ENCODE results near the gene RBP4.

Gene RBP4

GRCh38 chr10:93595378-93596161, 5.5 kb downstream of the RBP4 start:
- no peak for DNase-seq (ENCODE audit: low spot score)

GRCh38 chr10:93594518-93594917, 6.5 kb downstream of the RBP4 start:
- DNase-seq (ENCODE audit: low spot score) = no peak

GRCh38 chr10:93593749-93594148, 7.3 kb downstream of the RBP4 start:
- DNase-seq (ENCODE audit: low spot score) = no peak

GRCh38 chr10:93593254-93593653, 7.8 kb downstream of the RBP4 start:
- no peak for DNase-seq (ENCODE audit: low spot score)

DNA sequence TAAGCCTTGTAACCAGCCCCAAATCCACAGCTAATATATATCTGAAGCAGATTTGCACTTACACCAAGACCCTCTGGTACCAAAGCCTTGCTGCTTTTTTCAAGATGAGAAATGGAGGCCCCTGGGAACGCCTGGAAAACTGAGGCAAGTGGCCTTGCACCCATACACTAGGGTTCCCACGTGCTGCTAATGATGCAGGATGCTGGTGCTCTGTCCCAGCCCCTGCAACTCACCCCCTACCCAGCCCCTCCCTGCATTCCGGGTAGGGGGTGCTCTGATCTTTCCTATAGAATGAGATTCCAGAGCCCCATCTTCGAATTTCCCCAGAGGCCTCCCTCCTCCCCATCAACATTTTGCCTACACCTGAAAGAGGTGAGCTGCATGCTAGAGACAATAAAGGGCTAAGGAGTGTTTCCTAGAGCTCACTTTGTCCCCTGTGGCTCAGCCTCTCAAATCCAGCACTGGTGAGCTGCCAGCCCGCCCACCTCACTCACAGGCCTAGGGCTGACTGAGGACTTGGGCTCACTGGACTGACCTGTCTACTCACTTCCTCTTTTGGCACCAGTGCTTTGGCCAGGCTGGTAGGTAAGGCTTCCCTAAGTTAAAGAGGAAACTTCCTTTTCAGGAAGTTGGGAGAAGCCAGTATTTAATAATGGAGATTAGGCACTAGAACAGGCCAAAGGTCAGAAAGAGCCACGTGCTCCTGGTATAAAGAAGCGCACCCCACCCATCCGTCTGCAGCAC, 9.8 kb downstream of the RBP4 start:
- DNase-seq (ENCODE audit: low spot score) = no peak

DNA sequence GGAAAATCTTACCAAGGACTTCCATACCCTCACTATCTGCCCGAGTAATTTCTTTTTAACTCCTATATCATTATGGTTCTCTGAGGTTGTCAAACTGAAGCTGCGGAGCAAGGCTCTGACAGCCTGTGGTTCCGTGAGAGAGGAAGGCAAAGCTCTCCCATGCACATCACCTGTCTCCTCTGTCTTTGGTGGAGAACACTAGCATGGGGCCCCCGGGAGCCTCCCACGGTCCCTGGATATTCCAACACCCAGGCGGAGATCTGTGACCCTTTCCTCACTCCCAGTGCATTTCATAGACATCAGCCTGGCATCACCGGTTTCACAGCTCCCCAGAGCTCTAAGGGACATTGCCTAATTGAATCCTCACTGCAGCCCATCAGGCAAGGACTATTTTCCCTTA, 10.4 kb downstream of the RBP4 start:
- DNase-seq (ENCODE audit: low spot score) = no peak

DNA sequence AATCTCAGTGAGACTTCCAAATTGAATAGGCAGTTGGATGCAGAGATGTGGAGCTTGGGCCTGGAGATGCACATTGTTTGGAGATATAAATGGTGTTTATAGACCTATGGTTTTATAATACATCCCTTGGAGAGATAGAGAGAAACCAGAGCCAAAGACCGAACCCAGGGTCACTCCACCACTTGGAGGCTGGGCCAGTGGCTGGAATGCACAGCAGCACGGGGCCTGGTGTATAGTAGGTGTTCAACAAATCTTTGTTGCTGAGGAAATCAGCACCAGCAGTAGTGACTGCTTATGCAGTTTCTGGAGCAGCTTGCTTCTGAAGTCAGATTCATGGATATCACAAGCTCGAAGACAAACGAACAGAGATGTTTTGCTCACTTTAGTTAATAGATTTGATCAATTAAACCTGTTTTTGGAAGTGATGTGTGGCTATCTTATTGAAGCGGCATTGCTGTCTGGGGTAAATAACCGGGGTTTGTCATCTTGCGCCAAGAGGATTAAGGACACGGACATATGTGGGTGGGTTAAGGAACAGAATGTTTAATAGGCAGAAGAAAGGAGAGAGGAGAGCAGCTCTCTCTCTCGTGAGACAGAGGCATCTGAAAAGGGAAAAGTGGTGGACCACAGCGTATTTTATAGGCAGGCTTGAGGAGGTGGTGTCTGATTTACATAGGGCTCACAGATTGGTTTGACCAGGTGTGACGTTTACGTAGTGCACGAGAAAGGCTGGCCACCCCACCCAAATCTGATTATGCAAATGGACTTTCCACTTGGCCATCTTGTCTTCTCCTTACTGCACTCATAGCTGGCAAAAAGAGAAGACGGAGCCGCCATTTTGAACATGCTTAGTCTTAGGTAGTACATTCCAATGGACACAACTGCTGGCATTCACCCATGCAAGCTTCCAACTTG, 11.1 kb downstream of the RBP4 start:
- DNase-seq (ENCODE audit: low spot score) = no peak

DNA sequence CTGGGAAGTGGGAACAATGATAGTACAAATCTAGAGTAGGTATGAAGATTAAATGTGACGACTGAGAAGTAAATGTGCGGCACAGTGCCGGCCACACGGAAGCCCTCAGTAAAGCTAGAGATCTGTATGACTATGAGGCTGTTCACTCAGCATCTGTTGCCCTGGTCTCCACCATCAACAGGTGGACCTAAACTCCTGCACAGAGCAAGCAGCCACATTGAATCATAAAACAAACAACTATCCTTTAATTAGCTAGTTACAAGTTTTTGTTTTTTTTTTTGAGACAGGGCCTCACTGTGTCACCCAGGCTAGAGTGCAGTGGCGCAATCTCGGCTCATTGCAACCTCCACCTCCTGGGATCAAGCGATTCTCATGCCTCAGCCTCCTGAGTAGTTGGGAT, 16.6 kb downstream of the RBP4 start:
- no peak for DNase-seq (ENCODE audit: low spot score)

- DNase-seq (ENCODE audit: low spot score) = no peak
Measured at GRCh38 chr10:93580828-93581227, 20.2 kb downstream of the RBP4 start.

DNA sequence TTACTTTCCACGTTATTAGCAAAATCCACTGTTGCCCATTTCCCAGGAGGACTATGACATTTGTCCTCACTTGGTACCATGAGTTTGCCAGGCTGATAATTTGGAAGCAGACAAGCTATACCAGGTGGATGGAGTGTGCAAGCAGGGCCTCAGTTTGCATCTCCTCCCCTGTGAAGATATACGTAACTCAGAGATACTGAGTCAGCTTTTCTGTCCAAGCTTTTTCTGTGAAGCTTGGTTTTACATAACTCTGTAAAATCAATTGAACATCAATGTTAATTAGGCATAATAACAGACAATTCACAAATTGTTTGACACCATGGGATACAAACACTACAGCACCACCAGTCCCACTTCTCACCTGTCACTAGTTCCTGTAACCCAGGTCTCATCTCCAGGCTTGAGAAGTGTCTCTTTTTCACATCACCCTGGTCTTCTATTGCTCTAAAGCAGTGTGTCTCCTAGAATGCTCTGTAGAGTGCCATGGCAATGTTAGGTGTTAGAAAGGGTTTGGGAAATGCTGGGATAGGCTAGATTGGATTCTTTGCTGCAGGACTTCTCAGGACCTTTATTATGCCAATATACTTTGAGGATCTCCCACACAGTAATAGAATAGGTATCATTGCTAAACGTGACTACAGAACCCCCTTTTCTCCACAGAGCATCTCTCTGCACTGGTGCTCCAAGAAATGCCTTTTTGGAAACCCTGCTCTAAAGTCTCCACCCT, 20.9 kb downstream of the RBP4 start:
- DNase-seq (ENCODE audit: low spot score) = no peak

DNA sequence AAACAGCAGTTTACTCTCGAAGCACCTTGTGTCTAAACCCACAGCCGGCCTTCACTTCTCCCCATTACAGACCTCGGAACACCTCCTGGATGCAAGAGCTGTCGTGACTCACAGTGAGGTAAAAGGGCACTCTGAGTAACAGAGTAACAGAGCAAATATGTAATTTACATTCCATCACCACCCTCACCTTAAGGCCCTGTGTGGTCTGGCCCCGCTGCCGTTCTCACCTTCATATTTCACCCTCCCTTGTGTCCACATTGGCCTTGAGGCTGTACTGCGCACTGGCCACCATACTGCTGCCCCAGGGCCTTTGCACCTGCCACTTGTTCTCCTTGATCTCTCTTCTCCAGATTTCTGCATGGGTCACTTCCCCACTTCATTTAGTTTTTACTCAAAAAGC, 21.9 kb downstream of the RBP4 start:
- no peak for DNase-seq (ENCODE audit: low spot score)

- no peak for DNase-seq (ENCODE audit: low spot score)
Measured at GRCh38 chr10:93577565-93577964, 23.5 kb downstream of the RBP4 start.

DNA sequence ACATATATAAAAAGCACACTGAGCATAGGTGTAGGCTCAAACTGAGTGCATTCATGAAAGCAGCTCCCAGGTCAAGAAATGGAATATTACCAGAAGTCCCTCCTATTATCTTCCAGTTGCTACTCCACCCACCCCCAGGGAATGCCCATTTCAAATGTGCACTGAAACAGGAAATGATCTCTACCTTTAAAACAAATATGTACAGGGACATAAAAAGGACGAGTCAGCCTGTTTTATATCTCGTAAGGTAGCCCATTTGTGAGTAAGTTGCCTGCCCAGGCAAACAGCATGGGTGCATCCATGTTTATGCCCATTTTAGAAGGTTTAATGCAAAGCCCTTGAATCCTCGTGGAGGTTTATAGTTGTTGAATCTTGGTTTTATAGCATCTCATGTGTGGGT, 24.1 kb downstream of the RBP4 start:
- no peak for DNase-seq (ENCODE audit: low spot score)

DNA sequence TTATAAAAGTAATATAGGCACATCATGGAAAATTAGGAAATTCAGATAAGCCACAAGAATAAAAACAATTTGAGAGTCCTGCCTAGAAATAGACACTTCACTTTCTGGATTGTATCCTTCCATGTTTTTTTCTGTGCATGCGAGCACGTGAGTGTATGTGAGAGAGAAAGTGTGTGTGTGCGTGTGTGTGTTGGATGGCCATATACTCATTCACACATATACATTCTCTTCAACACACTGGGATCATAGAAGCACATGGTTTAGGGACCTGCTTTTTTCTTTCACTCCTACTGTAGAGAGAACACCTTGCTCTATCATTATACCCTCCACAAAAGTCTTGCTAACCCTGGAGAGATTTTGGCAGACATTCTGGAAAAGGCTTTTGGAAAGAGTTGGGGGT, 27.1 kb downstream of the RBP4 start:
- no peak for DNase-seq (ENCODE audit: low spot score)

GRCh38 chr10:93573051-93573909, 27.8 kb downstream of the RBP4 start:
- no peak for DNase-seq (ENCODE audit: low spot score)

- no peak for DNase-seq (ENCODE audit: low spot score)
Measured at GRCh38 chr10:93572606-93573005, 28.4 kb downstream of the RBP4 start.

GRCh38 chr10:93570383-93570782, 30.7 kb downstream of the RBP4 start:
- no peak for DNase-seq (ENCODE audit: low spot score)

DNA sequence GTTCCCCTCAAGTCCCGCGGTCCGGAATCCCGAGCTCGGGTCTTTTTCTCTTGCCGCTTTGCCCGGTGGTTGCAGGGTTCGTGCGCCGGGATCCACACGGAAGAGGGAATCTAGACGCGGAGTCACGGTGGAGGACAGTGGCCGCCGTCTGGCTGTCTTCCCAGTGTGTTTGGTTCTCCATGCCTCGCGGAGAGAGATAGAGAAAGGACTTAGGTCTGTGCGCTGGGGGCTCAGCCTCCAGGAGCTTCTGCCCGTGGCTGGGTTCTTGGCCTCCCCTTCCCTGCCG, 33.0 kb downstream of the RBP4 start:
- DNase-seq (ENCODE audit: low spot score) = no peak

DNA sequence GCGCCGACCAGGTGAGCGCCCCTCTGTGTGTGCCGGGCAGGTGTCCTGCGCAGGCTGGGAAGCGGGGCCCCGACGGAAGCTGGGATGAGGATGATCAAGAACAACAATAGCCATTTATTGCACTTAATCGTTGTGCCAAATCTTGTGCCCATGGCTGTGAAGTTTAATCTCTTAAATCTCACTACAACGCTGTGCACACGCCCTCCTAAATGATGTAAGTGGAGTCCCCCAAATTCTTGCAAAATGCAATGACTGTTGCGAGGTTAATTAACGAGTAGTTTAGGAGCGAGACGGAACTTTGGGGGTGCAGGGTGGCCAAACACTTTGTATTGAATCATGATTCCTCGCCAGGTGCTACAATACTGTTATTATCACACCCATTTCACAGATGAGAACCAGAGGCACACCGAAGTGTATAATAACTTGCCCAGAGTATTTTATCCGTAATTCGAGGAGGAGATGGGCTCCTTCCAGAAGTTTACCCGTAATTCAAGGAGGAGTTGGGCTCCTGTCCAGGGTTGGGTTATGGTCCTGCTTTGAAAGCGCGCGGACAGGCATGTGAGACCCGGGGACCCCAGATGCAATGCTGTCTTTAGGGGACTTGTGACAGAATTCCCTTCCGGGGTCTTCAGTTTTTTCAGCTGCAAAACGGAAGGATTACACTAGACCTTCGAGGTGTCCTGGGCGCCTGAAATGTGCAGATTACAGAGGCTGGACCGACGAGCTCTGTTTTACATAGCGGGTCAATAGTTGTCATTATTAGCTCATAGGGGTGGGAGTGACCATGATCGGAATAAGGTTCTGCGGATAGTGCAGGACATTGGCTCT, 33.5 kb downstream of the RBP4 start:
- no peak for DNase-seq (ENCODE audit: low spot score)

Data from kidney capillary endothelial cell (primary cell).